GM18909 (cell line): ENCODE data around the gene OGFOD3.
"Not testable (repeated sequence)": the region's sequence is repeated elsewhere in the genome, so short reads cannot be mapped to it uniquely, and the experiment has no call there.

Experiments
- ATAC-seq: cut with Tn5 transposase; IDR thresholded peaks from one replicate; pipeline ENCODE4 v1.9.1; 2021; ENCODE audit warnings: mild to moderate bottlenecking; ENCODE audit not compliant: unreplicated experiment, poor library complexity

Gene OGFOD3

GRCh38 chr17:82365606-82366295, 52.6 kb downstream of the OGFOD3 start:
- no peak for ATAC-seq

- no peak for ATAC-seq
Measured at GRCh38 chr17:82361885-82362633, 56.3 kb downstream of the OGFOD3 start.

- ATAC-seq = not testable (repeated sequence)
Measured at GRCh38 chr17:82359451-82360074, 58.8 kb downstream of the OGFOD3 start.

- ATAC-seq = no peak
Measured at GRCh38 chr17:82358465-82359350, 59.7 kb downstream of the OGFOD3 start, which contains the start of gene TEX19. TEX19 (plus strand) TSS chr17:82359247; CDS start chr17:82362151, 2,904 bp downstream.

GRCh38 chr17:82357394-82357793, 61.0 kb downstream of the OGFOD3 start:
- ATAC-seq = no peak

- ATAC-seq = no peak
Measured at GRCh38 chr17:82356845-82357355, 61.5 kb downstream of the OGFOD3 start.

GRCh38 chr17:82355770-82356427, 62.5 kb downstream of the OGFOD3 start:
- no peak for ATAC-seq

- no peak for ATAC-seq
Measured at GRCh38 chr17:82354804-82355308, 63.5 kb downstream of the OGFOD3 start.

- ATAC-seq = no peak
Measured at GRCh38 chr17:82353484-82353883, 64.9 kb downstream of the OGFOD3 start.

- peak; percentile 39 for ATAC-seq
Measured at GRCh38 chr17:82351713-82352488, 66.5 kb downstream of the OGFOD3 start.

- peak; percentile 53 for ATAC-seq
Measured at GRCh38 chr17:82351254-82351712, 67.1 kb downstream of the OGFOD3 start.

- no peak for ATAC-seq
Measured at GRCh38 chr17:82350182-82351030, 68.0 kb downstream of the OGFOD3 start.

- no peak for ATAC-seq
Measured at GRCh38 chr17:82349287-82349701, 69.1 kb downstream of the OGFOD3 start.

- no peak for ATAC-seq
Measured at GRCh38 chr17:82348866-82349265, 69.5 kb downstream of the OGFOD3 start.

GRCh38 chr17:82348434-82348833, 70.0 kb downstream of the OGFOD3 start:
- no peak for ATAC-seq

- ATAC-seq = not testable (repeated sequence)
Measured at GRCh38 chr17:82347994-82348393, 70.4 kb downstream of the OGFOD3 start.
